GM23338 (cell line): ENCODE measurements around the gene SLC5A6. TPM values are rescaled to one million over a fixed set of nuclear protein-coding genes. Genes with fewer than 3 reads are reported as not detected.

Experiments
- ATAC-seq: fragments of 200-7000 bp; cut with Tn5 transposase; 3 replicates; pipeline ENCODE4 v1.9.1; 2020
- DNase-seq: peaks from one replicate; pipeline ENCODE4 v3.0.0-alpha.2; 2015; ENCODE audit warnings: low spot score
- H2AFZ ChIP-seq: fragments of 200-600 bp; sonication (generic); 2 replicates; pipeline ENCODE4 v1.8.0; 2016; ENCODE audit warnings: antibody characterized with exemption, mild to moderate bottlenecking, moderate library complexity
- H3F3A ChIP-seq: fragments of 200-600 bp; sonication (generic); replicated peaks from 2 replicates; pipeline ENCODE4 v1.8.0; 2017; ENCODE audit warnings: antibody characterized with exemption, mixed run types, low read depth
- H3K27ac ChIP-seq: fragments of 200-600 bp; sonication (generic); 2 replicates; pipeline ENCODE4 v1.6.1; 2016; ENCODE audit warnings: low read depth
- H3K27me3 ChIP-seq: fragments of 200-600 bp; sonication (generic); 2 replicates; pipeline ENCODE4 v1.8.0; 2016; ENCODE audit warnings: mild to moderate bottlenecking, mixed run types, moderate library complexity; ENCODE audit not compliant: insufficient read depth
- H3K36me3 ChIP-seq: fragments of 200-600 bp; sonication (generic); 2 replicates; pipeline ENCODE4 v1.8.0; 2016; ENCODE audit warnings: mild to moderate bottlenecking; ENCODE audit not compliant: insufficient read depth
- H3K4me1 ChIP-seq: fragments of 200-600 bp; sonication (generic); 2 replicates; pipeline ENCODE4 v1.8.0; 2016; ENCODE audit warnings: mild to moderate bottlenecking, moderate library complexity; ENCODE audit not compliant: insufficient read depth
- H3K4me2 ChIP-seq: fragments of 200-600 bp; sonication (generic); 2 replicates; pipeline ENCODE4 v1.7.1; 2017; ENCODE audit warnings: mixed run types
- H3K4me3 ChIP-seq: fragments of 200-600 bp; sonication (generic); 2 replicates; pipeline ENCODE4 v1.6.1; 2016; ENCODE audit warnings: mixed run types
- H3K79me2 ChIP-seq: fragments of 200-600 bp; sonication (generic); replicated peaks from 2 replicates; pipeline ENCODE4 v1.8.0; 2017; ENCODE audit warnings: mild to moderate bottlenecking; ENCODE audit not compliant: insufficient read depth
- H3K9me2 ChIP-seq: fragments of 200-600 bp; sonication (generic); 2 replicates; pipeline ENCODE4 v1.8.0; 2017; ENCODE audit not compliant: insufficient read depth
- H4K20me1 ChIP-seq: fragments of 200-600 bp; sonication (generic); replicated peaks from 2 replicates; pipeline ENCODE4 v1.8.0; 2017; ENCODE audit warnings: mild to moderate bottlenecking; ENCODE audit not compliant: insufficient read depth
- H3K27ac Mint-ChIP-seq: 2 replicates; pipeline ENCODE4 v1.8.0; 2020; ENCODE audit warnings: inconsistent platforms, mild to moderate bottlenecking, moderate library complexity, mixed read lengths
- H3K27me3 Mint-ChIP-seq: 3 replicates; pipeline ENCODE4 v1.8.0; 2022; ENCODE audit warnings: low read depth, mild to moderate bottlenecking, moderate library complexity, mixed read lengths, inconsistent platforms; ENCODE audit not compliant: insufficient read depth, poor library complexity
- H3K36me3 Mint-ChIP-seq: 3 replicates; pipeline ENCODE4 v1.8.0; 2021; ENCODE audit warnings: low read depth, mild to moderate bottlenecking, inconsistent platforms, moderate library complexity, mixed read lengths
- H3K4me1 Mint-ChIP-seq: 3 replicates; pipeline ENCODE4 v1.8.0; 2020; ENCODE audit warnings: mild to moderate bottlenecking, inconsistent platforms, mixed read lengths
- H3K4me3 Mint-ChIP-seq: 3 replicates; pipeline ENCODE4 v1.8.0; 2021; ENCODE audit warnings: moderate library complexity, mild to moderate bottlenecking, inconsistent platforms, mixed read lengths
- H3K9me3 Mint-ChIP-seq: 3 replicates; pipeline ENCODE4 v1.8.0; 2020; ENCODE audit warnings: moderate library complexity, mild to moderate bottlenecking, inconsistent platforms, mixed read lengths
- CREB1 ChIP-seq: fragments of 250-450 bp; sonication (Bioruptor Pico); IDR thresholded peaks from 2 replicates; pipeline ENCODE4 v1.5.0; 2020; ENCODE audit warnings: low read depth, mild to moderate bottlenecking, moderate library complexity
- ETS1 ChIP-seq: IDR thresholded peaks from 2 replicates; pipeline ENCODE4 v1.6.1; 2016; ENCODE audit warnings: antibody characterized with exemption
- EZH2 ChIP-seq: fragments of 200-600 bp; sonication (generic); IDR thresholded peaks from one replicate; pipeline ENCODE4 v1.8.0; 2017; ENCODE audit warnings: antibody characterized with exemption, mild to moderate bottlenecking, low read depth; ENCODE audit not compliant: unreplicated experiment
- POLR2AphosphoS5 ChIP-seq: IDR thresholded peaks from 2 replicates; pipeline ENCODE4 v1.6.1; 2016; ENCODE audit warnings: antibody characterized with exemption, low read depth
- REST ChIP-seq: IDR thresholded peaks from one replicate; pipeline ENCODE4 v1.6.1; 2018; ENCODE audit warnings: antibody characterized with exemption; ENCODE audit not compliant: unreplicated experiment
- ZNF114 ChIP-seq: fragments of 250-450 bp; sonication (Bioruptor Pico); IDR thresholded peaks from 2 replicates; pipeline ENCODE4 v1.5.0; 2020; ENCODE audit warnings: mild to moderate bottlenecking, moderate library complexity
- ZNF462 ChIP-seq: fragments of 250-450 bp; sonication (Bioruptor Pico); IDR thresholded peaks from 2 replicates; pipeline ENCODE4 v1.5.0; 2020; ENCODE audit warnings: mild to moderate bottlenecking, moderate library complexity
- polyA plus RNA-seq: library from polyadenylated mRNA; unstranded; fragments of >200 nt; fragmentation: Nextera tagmentation; extraction: Ambion mirVana; gene quantifications from 2 replicates; pipeline ENCODE4 v1.2.1, GENCODE V29; 2016
- total RNA-seq: library from RNA; depleted of rRNA; stranded (reverse); fragments of >200 nt; shearing (Covaris generic); gene quantifications from 2 replicates; pipeline ENCODE4 v1.2.3, GENCODE V29; 2014

The SLC5A6 gene
- total and polyA plus RNA-seq, 2 experiments from 2014 or later: 44.3 to 153 TPM

- TF ChIP-seq ZNF114 (CRISPR knock-in tag) (no peak), CREB1 (CRISPR knock-in tag) (no peak), EZH2 (no peak), ZNF462 (no peak), ETS1 (no peak)
Observed at GRCh38 chr2:27208486-27209050, 3.5 kb downstream of the SLC5A6 start (continued).

GRCh38 chr2:27206346-27206745 lies 5.7 kb downstream of the SLC5A6 start:
- no peak overlapping the region for H3K27ac ChIP-seq
- H3K27ac Mint-ChIP-seq: no peak overlapping the region
- H3K4me3 ChIP-seq: no peak overlapping the region
- peaks cover 5% of the 10 kb centered on the region for H3K27me3 Mint-ChIP-seq
- no peaks in the 10 kb centered on the region for H3K9me2 ChIP-seq
- peaks cover 34% of the 10 kb centered on the region for H3K79me2 ChIP-seq
- H2AFZ ChIP-seq: no peak overlapping the region
- peaks cover 86% of the 10 kb centered on the region for H3K36me3 Mint-ChIP-seq
- H3K4me1 ChIP-seq: no peaks in the 10 kb centered on the region; the same call in 1 of the 2 replicates
- TF ChIP-seq POLR2AphosphoS5 (no peak), REST (no peak)
- peaks cover 18% of the 10 kb centered on the region for H3K4me1 Mint-ChIP-seq
- H3K36me3 ChIP-seq: peaks cover 50% of the 10 kb centered on the region
- DNase-seq (no peak), ATAC-seq (no peak)
- H3F3A ChIP-seq: peaks cover 2% of the 10 kb centered on the region; the same call in 1 of the 2 replicates
- no peaks in the 10 kb centered on the region for H3K27me3 ChIP-seq
- no peaks in the 10 kb centered on the region for H3K9me3 Mint-ChIP-seq
- H4K20me1 ChIP-seq: peaks cover 16% of the 10 kb centered on the region
- no peak overlapping the region for H3K4me2 ChIP-seq
- no peak overlapping the region for H3K4me3 Mint-ChIP-seq
